ENCODE data around the gene SLC27A2.

SLC27A2 gene

DNA sequence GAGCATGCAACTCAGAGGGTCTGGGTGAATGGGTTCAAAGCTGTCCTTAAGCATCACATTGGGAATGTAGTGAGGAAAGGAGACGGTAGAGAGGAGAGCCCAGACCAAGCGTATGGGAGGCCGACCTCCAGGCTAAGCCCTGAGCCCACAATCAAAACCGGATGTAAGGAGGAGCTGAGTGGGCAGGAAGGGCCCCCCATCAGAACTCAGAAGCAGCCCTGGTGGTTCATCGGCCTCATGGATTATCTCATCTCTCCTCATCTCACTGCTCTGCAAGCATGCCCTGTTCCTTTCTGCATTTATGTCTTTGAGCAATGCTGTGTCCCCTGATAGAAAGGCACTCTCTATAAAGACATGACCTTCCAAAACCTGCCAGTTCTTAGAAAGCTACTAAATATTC lies 77.3 kb downstream of the SLC27A2 start:
- no peak for TF ChIP-seq CTCF (IDR thresholded peaks at IDR 0.05; ENCODE audit: low read depth, low read length, missing control alignments)
- no peak overlapping the region for H3K4me3 ChIP-seq (replicated peaks; ENCODE audit: low read depth, low read length)
- DNase-seq (ENCODE audit: extremely low read depth, low read depth), result no peak

GRCh38 chr15:50260969-50261496 lies 79.0 kb downstream of the SLC27A2 start:
- no peak for DNase-seq (ENCODE audit: extremely low read depth, low read depth)
- no peak overlapping the region for H3K4me3 ChIP-seq (replicated peaks; ENCODE audit: low read depth, low read length)
- no peak for TF ChIP-seq CTCF (IDR thresholded peaks at IDR 0.05; ENCODE audit: low read depth, low read length, missing control alignments)

DNA sequence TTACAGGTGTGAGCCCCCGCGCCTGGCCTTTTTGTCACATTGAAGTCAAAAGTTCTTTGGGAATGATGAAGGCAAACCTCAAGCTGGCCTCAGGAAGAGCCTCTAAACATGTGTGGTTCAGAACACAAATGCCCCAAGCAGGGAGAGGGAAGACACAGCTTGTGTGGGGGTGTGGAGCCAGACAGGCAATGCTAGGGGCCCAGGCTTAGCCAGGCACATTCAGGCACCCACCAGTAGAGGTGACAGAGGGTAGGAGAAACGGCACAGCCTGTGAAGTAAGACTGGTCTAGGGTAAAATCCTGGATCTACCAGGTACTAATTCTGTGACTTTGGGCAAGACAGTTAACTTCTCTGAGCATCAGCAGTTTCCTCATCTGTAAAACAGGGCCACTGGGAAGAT lies 80.0 kb downstream of the SLC27A2 start:
- no peak for TF ChIP-seq CTCF (IDR thresholded peaks at IDR 0.05; ENCODE audit: low read depth, low read length, missing control alignments)
- no peak for DNase-seq (ENCODE audit: extremely low read depth, low read depth)
- no peak overlapping the region for H3K4me3 ChIP-seq (replicated peaks; ENCODE audit: low read depth, low read length)

DNA sequence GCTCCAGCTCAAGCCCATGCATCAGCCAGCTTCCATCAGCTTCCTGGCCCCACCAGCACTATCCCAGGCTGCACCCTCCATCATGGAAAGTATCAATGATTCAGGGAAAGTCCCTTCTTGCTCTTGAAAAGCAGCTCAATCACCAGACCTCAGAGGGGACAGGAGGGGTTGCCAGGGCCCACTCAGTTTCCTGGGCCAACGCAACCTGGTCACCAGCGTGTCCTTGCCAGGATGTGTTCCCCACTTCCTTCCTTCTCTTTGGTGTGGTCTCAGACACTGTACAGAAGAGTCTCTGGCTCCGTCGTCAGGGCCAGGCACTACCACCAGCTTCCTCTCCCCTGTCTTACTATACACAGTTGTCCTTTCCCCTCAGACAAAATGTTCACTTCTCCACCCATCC lies 80.5 kb downstream of the SLC27A2 start:
- no peak overlapping the region for H3K4me3 ChIP-seq (replicated peaks; ENCODE audit: low read depth, low read length)
- no peak for DNase-seq (ENCODE audit: extremely low read depth, low read depth)
- no peak for TF ChIP-seq CTCF (IDR thresholded peaks at IDR 0.05; ENCODE audit: low read depth, low read length, missing control alignments)

GRCh38 chr15:50265620-50266019 lies 83.6 kb downstream of the SLC27A2 start, which contains the start of gene HDC:
TSS of gene HDC (minus strand) at chr15:50265726. CDS start at chr15:50265623, 103 bp downstream.
- no peak for DNase-seq (ENCODE audit: extremely low read depth, low read depth)
- no peak for TF ChIP-seq CTCF (IDR thresholded peaks at IDR 0.05; ENCODE audit: low read depth, low read length, missing control alignments)
- no peak within 1 kb of the TSS for H3K4me3 ChIP-seq (replicated peaks; ENCODE audit: low read depth, low read length)

- DNase-seq (ENCODE audit: extremely low read depth, low read depth), result no peak
These were observed 85.6 kb downstream of the SLC27A2 start for GRCh38 chr15:50267577-50267976.

More at GRCh38 chr15:50267577-50267976, 85.6 kb downstream of the SLC27A2 start:
- no peak overlapping the region for H3K4me3 ChIP-seq (replicated peaks; ENCODE audit: low read depth, low read length)
- TF ChIP-seq CTCF (IDR thresholded peaks at IDR 0.05; ENCODE audit: low read depth, low read length, missing control alignments), result no peak

Data from HFF-Myc (cell line).